Stomach (tissue), 4 donors: ENCODE data around the gene PDE9A.

Experiments
- EP300 ChIP-seq: sonication (generic); formaldehyde crosslinking; IDR thresholded peaks from one replicate; pipeline ENCODE4 v1.6.1; 2017; ENCODE audit warnings: antibody characterized with exemption
- POLR2AphosphoS5 ChIP-seq, 3 donors: sonication (generic); formaldehyde crosslinking; IDR thresholded peaks; one replicate each; pipeline ENCODE4 v1.6.1; 2016; ENCODE audit warnings: antibody characterized with exemption in 3 of 3
- TF ChIP-seq, protein P1 (sequence below), 7 experiments: fragments of 450-650 bp in 4 of 7; fragments of 200-600 bp in 3 of 7; sonication (generic) in 3 of 7; IDR thresholded peaks; one replicate each; pipeline ENCODE4 v1.5.1; 2016 to 2019; ENCODE audit warnings: antibody characterized with exemption in 7 of 7, control low read depth in 2 of 7, mild to moderate bottlenecking in 1 of 7

DNA sequence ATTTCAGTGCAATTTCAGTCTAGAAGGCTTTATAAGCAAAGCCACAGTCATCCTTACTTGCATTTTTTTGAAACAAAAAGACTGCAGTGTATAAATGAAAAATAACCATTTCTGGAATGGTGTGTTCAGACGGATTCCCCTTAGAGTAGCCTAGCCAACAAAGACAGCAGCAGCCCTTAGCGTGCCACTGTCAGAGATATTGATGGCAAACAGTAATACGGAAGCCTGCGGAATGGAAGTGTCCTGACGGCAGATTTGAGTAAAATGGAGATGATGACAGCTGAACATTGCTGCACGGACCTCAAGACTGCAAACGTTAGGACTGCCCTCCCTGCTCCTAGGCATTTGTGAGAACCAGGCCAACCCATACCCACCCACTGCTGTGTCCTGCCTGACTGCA lies 54.7 kb downstream of the PDE9A start:
- TF ChIP-seq, protein P1, sequence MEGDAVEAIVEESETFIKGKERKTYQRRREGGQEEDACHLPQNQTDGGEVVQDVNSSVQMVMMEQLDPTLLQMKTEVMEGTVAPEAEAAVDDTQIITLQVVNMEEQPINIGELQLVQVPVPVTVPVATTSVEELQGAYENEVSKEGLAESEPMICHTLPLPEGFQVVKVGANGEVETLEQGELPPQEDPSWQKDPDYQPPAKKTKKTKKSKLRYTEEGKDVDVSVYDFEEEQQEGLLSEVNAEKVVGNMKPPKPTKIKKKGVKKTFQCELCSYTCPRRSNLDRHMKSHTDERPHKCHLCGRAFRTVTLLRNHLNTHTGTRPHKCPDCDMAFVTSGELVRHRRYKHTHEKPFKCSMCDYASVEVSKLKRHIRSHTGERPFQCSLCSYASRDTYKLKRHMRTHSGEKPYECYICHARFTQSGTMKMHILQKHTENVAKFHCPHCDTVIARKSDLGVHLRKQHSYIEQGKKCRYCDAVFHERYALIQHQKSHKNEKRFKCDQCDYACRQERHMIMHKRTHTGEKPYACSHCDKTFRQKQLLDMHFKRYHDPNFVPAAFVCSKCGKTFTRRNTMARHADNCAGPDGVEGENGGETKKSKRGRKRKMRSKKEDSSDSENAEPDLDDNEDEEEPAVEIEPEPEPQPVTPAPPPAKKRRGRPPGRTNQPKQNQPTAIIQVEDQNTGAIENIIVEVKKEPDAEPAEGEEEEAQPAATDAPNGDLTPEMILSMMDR (IDR thresholded peaks at IDR 0.05) = no peak
- no peak for TF ChIP-seq POLR2AphosphoS5 (IDR thresholded peaks at IDR 0.05)
- TF ChIP-seq EP300 = no peak
